A673 (cell line): ENCODE measurements around the gene RRAGD. TPM values are rescaled to one million over a fixed set of nuclear protein-coding genes. Genes with fewer than 3 reads are reported as not detected.

Experiments used
- BruUV-seq: library from RNA; stranded (reverse); fragments of 400-500 nt; replicated peaks from 2 replicates; lab custom pipeline; 2021; lab: Mats Ljungman, UMichigan
- CTCF ChIA-PET: fragments of 300-600 bp; sonication (Branson Sonifier 250); formaldehyde crosslinking; loops from one replicate; lab custom pipeline; 2022; ENCODE audit warnings: antibody characterized with exemption; lab: Charles Lee
- POLR2A ChIA-PET: fragments of 300-600 bp; sonication (Branson Sonifier 250); formaldehyde crosslinking; loops from one replicate; lab custom pipeline; 2022; ENCODE audit warnings: antibody characterized with exemption; ENCODE audit not compliant: low non-redundant PET; lab: Charles Lee
- DNase-seq: peaks from one replicate; pipeline ENCODE4 v3.0.0-alpha.2; 2015; ENCODE audit warnings: low spot score
- H3K27ac ChIP-seq: fragments of 200-600 bp; sonication (generic); 2 replicates; pipeline ENCODE4 v1.5.1; 2016; ENCODE audit warnings: mixed run types, low read depth, mild to moderate bottlenecking, mixed read lengths, antibody characterized with exemption, low read length; ENCODE audit not compliant: poor library complexity, severe bottlenecking
- H3K27me3 ChIP-seq: fragments of 200-600 bp; sonication (generic); replicated peaks from 2 replicates; pipeline ENCODE4 v1.6.1; 2017; ENCODE audit warnings: mixed run types, low read depth, mild to moderate bottlenecking, mixed read lengths, antibody characterized with exemption, low read length; ENCODE audit not compliant: insufficient read depth, poor library complexity
- H3K36me3 ChIP-seq: fragments of 200-600 bp; sonication (generic); 2 replicates; pipeline ENCODE4 v1.6.1; 2016; ENCODE audit warnings: mixed run types, mild to moderate bottlenecking, mixed read lengths, antibody characterized with exemption, low read length; ENCODE audit not compliant: insufficient read depth, poor library complexity, severe bottlenecking
- H3K4me1 ChIP-seq: fragments of 200-600 bp; sonication (generic); 2 replicates; pipeline ENCODE4 v1.6.1; 2017; ENCODE audit warnings: mixed run types, mild to moderate bottlenecking, mixed read lengths, antibody characterized with exemption, low read length; ENCODE audit not compliant: insufficient read depth, poor library complexity, severe bottlenecking
- H3K4me3 ChIP-seq: fragments of 200-600 bp; sonication (generic); 2 replicates; pipeline ENCODE4 v1.5.1; 2016; ENCODE audit warnings: low read depth, mixed run types, mild to moderate bottlenecking, mixed read lengths, low read length; ENCODE audit not compliant: poor library complexity, severe bottlenecking
- H3K9me3 ChIP-seq: fragments of 200-600 bp; sonication (generic); 2 replicates; pipeline ENCODE4 v1.6.1; 2016; ENCODE audit warnings: mixed run types, low read depth, mild to moderate bottlenecking, mixed read lengths, antibody characterized with exemption, low read length; ENCODE audit not compliant: poor library complexity, severe bottlenecking
- CTCF ChIP-seq: fragments of 300-800, 200-600 bp; sonication (generic); conservative IDR thresholded peaks from 2 replicates; pipeline ENCODE4 v1.5.1; 2017; ENCODE audit warnings: low read depth, mild to moderate bottlenecking, antibody characterized with exemption, low read length, moderate library complexity, mixed read lengths
- EZH2 ChIP-seq: fragments of 200-600 bp; sonication (generic); IDR thresholded peaks from 2 replicates; pipeline ENCODE4 v1.6.1; 2017; ENCODE audit warnings: borderline replicate concordance, low read depth, mild to moderate bottlenecking, mixed read lengths, antibody characterized with exemption, low read length; ENCODE audit not compliant: poor library complexity, severe bottlenecking
- intact Hi-C: fragments of 100-400 bp; cut with micrococcal nuclease; formaldehyde crosslinking; loops from one replicate; pipeline ENCODE4 v1.10.0; 2022; ENCODE audit not compliant: unreplicated experiment
- total RNA-seq: library from RNA; stranded (reverse); gene quantifications from 2 replicates; pipeline ENCODE4 v1.2.3, GENCODE V29; 2021

Gene RRAGD
- total RNA-seq, 1 experiment from 2014 or later: 9.5 TPM

GRCh38 chr6:89434954-89435353, 22.9 kb upstream of the RRAGD start:
- Histone ChIP-seq H3K9me3 (no peaks in the 10 kb centered on the region), H3K4me3 (peak overlapping the region; percentile 83), H3K4me1 (peaks cover 70% of the 10 kb centered on the region), H3K36me3 (no peaks in the 10 kb centered on the region), H3K27me3 (no peaks in the 10 kb centered on the region), H3K27ac (peak overlapping the region; percentile 95)
- ChIA-PET CTCF (no interaction called here), POLR2A (no interaction called here)
- DNase-seq: peak; percentile 44
- TSS peak; percentile 23 for BruUV-seq
- intact Hi-C loops: loop anchor here (5.0 to 10.0 kb wide), 3 partner anchors 162 to 1040 kb away; no protein-coding TSS in a partner anchor
- no peak for TF ChIP-seq EZH2
- TF ChIP-seq CTCF: no peak

GRCh38 chr6:89434150-89434499, 22.1 kb upstream of the RRAGD start:
- no TSS peak for BruUV-seq
- H3K4me3 ChIP-seq: peak overlapping the region; percentile 83
- ChIA-PET POLR2A (no interaction called here), CTCF (interaction anchor here (0.6 kb wide), 1 partner anchor 232 kb away, joined by 4 read pairs; no protein-coding TSS in a partner anchor)
- H3K27ac ChIP-seq: peak overlapping the region; percentile 95
- intact Hi-C loops: loop anchor here (5.0 to 10.0 kb wide), 2 partner anchors 452 to 1041 kb away; no protein-coding TSS in a partner anchor
- no peak for DNase-seq
- no peak for TF ChIP-seq CTCF
- no peak for TF ChIP-seq EZH2
- no peaks in the 10 kb centered on the region for H3K27me3 ChIP-seq
- no peaks in the 10 kb centered on the region for H3K9me3 ChIP-seq
- peaks cover 68% of the 10 kb centered on the region for H3K4me1 ChIP-seq
- H3K36me3 ChIP-seq: no peaks in the 10 kb centered on the region

- no TSS peak for BruUV-seq
- POLR2A ChIA-PET: no interaction called here
- Histone ChIP-seq H3K4me3 (peak overlapping the region; percentile 83), H3K27ac (peak overlapping the region; percentile 81), H3K36me3 (no peaks in the 10 kb centered on the region), H3K27me3 (no peaks in the 10 kb centered on the region), H3K9me3 (no peaks in the 10 kb centered on the region), H3K4me1 (peaks cover 61% of the 10 kb centered on the region)
- peak; percentile 58 for DNase-seq
- intact Hi-C loops: loop anchor here (1.0 to 10.0 kb wide), 4 partner anchors 177 to 1041 kb away; partner anchors contain the start of gene LYRM2
- CTCF ChIA-PET: interaction anchor here (0.6 to 1.3 kb wide), 4 partner anchors 20 to 232 kb away, joined by 3 to 7 read pairs (median 4); no protein-coding TSS in a partner anchor
- no peak for TF ChIP-seq EZH2
- TF ChIP-seq CTCF: no peak
These were observed 21.4 kb upstream of the RRAGD start for GRCh38 chr6:89433252-89434149.
